Endodermal cell (in vitro differentiated cells): Measurements from ENCODE around the gene ASCL4. TPM values are rescaled to one million over a fixed set of nuclear protein-coding genes. Genes with fewer than 3 reads are reported as not detected.

Experiments used
- DNase-seq: peaks from one replicate; pipeline ENCODE4 v3.0.0-alpha.2; 2017
- H3K27ac ChIP-seq: 2 replicates; pipeline ENCODE4 v1.5.1; 2013; ENCODE audit warnings: mild to moderate bottlenecking, low read depth, low read length, moderate library complexity
- H3K27me3 ChIP-seq: 2 replicates; pipeline ENCODE4 v1.6.1; 2013; ENCODE audit warnings: mild to moderate bottlenecking, low read length, moderate library complexity; ENCODE audit not compliant: insufficient read depth, control insufficient read depth, poor library complexity, severe bottlenecking
- H3K36me3 ChIP-seq: 2 replicates; pipeline ENCODE4 v1.7.0; 2013; ENCODE audit warnings: mild to moderate bottlenecking, low read length, moderate library complexity; ENCODE audit not compliant: control insufficient read depth, insufficient read depth
- H3K4me1 ChIP-seq: one replicate; pipeline ENCODE4 v1.7.0; 2013; ENCODE audit warnings: low read length; ENCODE audit not compliant: control insufficient read depth, insufficient read depth
- H3K4me3 ChIP-seq: 2 replicates; pipeline ENCODE4 v1.5.1; 2013; ENCODE audit warnings: mild to moderate bottlenecking, low read length, moderate library complexity
- H3K9ac ChIP-seq: 2 replicates; pipeline ENCODE4 v1.6.1; 2013; ENCODE audit warnings: mild to moderate bottlenecking, low read length, moderate library complexity; ENCODE audit not compliant: poor library complexity, severe bottlenecking; ENCODE audit errors: extremely low read depth
- H3K9me3 ChIP-seq: 2 replicates; pipeline ENCODE4 v1.6.1; 2013; ENCODE audit warnings: mild to moderate bottlenecking, low read length, moderate library complexity; ENCODE audit not compliant: control insufficient read depth
- H3K27ac Mint-ChIP-seq: 2 replicates; pipeline ENCODE4 v1.8.0; 2020; ENCODE audit warnings: mixed read lengths
- H3K27me3 Mint-ChIP-seq: 2 replicates; pipeline ENCODE4 v1.8.0; 2021; ENCODE audit warnings: mild to moderate bottlenecking, mixed read lengths; ENCODE audit not compliant: insufficient read depth
- H3K36me3 Mint-ChIP-seq: 2 replicates; pipeline ENCODE4 v1.8.0; 2020; ENCODE audit warnings: low read depth, mixed read lengths
- H3K4me1 Mint-ChIP-seq: 2 replicates; pipeline ENCODE4 v1.8.0; 2020; ENCODE audit warnings: mixed read lengths
- H3K4me3 Mint-ChIP-seq: 2 replicates; pipeline ENCODE4 v1.8.0; 2020; ENCODE audit warnings: mild to moderate bottlenecking, moderate library complexity, mixed read lengths
- H3K9me3 Mint-ChIP-seq: 2 replicates; pipeline ENCODE4 v1.8.0; 2020; ENCODE audit warnings: mild to moderate bottlenecking, mixed read lengths
- CTCF ChIP-seq: fragments of 200-600 bp; sonication (generic); conservative IDR thresholded peaks from 2 replicates; pipeline ENCODE4 v1.5.0; 2021; ENCODE audit warnings: antibody characterized with exemption, mild to moderate bottlenecking
- WGBS, 2 experiments: methylation state at CpG; one replicate each; pipeline versions ENCODE4 v1.1.5 to v1.1.7; 2013; ENCODE audit warnings: missing lambda C conversion rate in 2 of 2, mixed read lengths in 1 of 2; ENCODE audit not compliant: insufficient coverage in 1 of 2, insufficient read length in 1 of 2; 5-methylcytosine and 5-hydroxymethylcytosine counted together
- total RNA-seq, 2 donors: library from RNA; stranded (reverse); fragmentation: NEBNext Ultra II Directional in 1 of 2; extraction: Animal tissue kit (Norgen Biotek cat#: 25700) in 1 of 2; gene quantifications; 2 replicates in 1 of 2; 3 replicates in 1 of 2; pipeline ENCODE4 v1.2.1, GENCODE V29; 2021

The ASCL4 gene
- total RNA-seq, 2 donors from 2014 or later: not detected

- Histone ChIP-seq H3K27me3 (peaks cover 11% of the 10 kb centered on the region), H3K4me3 (no peak overlapping the region), H3K36me3 (no peaks in the 10 kb centered on the region), H3K9me3 (no peaks in the 10 kb centered on the region), H3K27ac (no peak overlapping the region), H3K9ac (no peak overlapping the region), H3K4me1 (no peaks in the 10 kb centered on the region)
- no peak for DNase-seq
- Mint-ChIP-seq H3K27me3 (peaks cover 4% of the 10 kb centered on the region), H3K4me3 (no peak overlapping the region), H3K36me3 (no peaks in the 10 kb centered on the region), H3K9me3 (no peaks in the 10 kb centered on the region), H3K4me1 (no peaks in the 10 kb centered on the region), H3K27ac (no peak overlapping the region)
- no peak for TF ChIP-seq CTCF
- WGBS, 2 experiments: 33 to 64% methylated on average over 1 to 3 of the region's 3 CpGs
These were observed 33.1 kb downstream of the ASCL4 start for GRCh38 chr12:107807471-107808150.

- H3K4me1 ChIP-seq: no peaks in the 10 kb centered on the region
- peak; percentile 75 for DNase-seq
- no peak overlapping the region for H3K4me3 ChIP-seq
- no peak overlapping the region for H3K9ac ChIP-seq
- H3K27me3 ChIP-seq: peaks cover 6% of the 10 kb centered on the region
- no peaks in the 10 kb centered on the region for H3K36me3 ChIP-seq
- no peak for TF ChIP-seq CTCF
- Mint-ChIP-seq H3K27ac (no peak overlapping the region), H3K4me1 (no peaks in the 10 kb centered on the region), H3K4me3 (no peak overlapping the region), H3K9me3 (peaks cover 13% of the 10 kb centered on the region), H3K27me3 (peaks cover 4% of the 10 kb centered on the region), H3K36me3 (no peaks in the 10 kb centered on the region)
- H3K27ac ChIP-seq: no peak overlapping the region
- H3K9me3 ChIP-seq: peaks cover 12% of the 10 kb centered on the region
- 71 to 100% methylated on average over 1 of the region's 1 CpG for WGBS, 2 experiments
These were observed 42.7 kb downstream of the ASCL4 start for GRCh38 chr12:107817250-107817649.

GRCh38 chr12:107818984-107819383 is 44.5 kb downstream of the ASCL4 start:
- H3K36me3 Mint-ChIP-seq: no peaks in the 10 kb centered on the region
- no peaks in the 10 kb centered on the region for H3K36me3 ChIP-seq
- no peaks in the 10 kb centered on the region for H3K4me1 Mint-ChIP-seq
- peaks cover 27% of the 10 kb centered on the region for H3K9me3 Mint-ChIP-seq
- H3K27me3 Mint-ChIP-seq: peaks cover 6% of the 10 kb centered on the region
- no peak for TF ChIP-seq CTCF
- H3K4me1 ChIP-seq: no peaks in the 10 kb centered on the region
- no peak overlapping the region for H3K4me3 Mint-ChIP-seq
- 76 to 86% methylated on average over 4 to 7 of the region's 7 CpGs for WGBS, 2 experiments
- peaks cover 15% of the 10 kb centered on the region for H3K9me3 ChIP-seq
- no peak overlapping the region for H3K4me3 ChIP-seq
- no peak overlapping the region for H3K9ac ChIP-seq
- no peak overlapping the region for H3K27ac Mint-ChIP-seq
- no peaks in the 10 kb centered on the region for H3K27me3 ChIP-seq
- DNase-seq: peak; percentile 42
- H3K27ac ChIP-seq: no peak overlapping the region
